Bronchial epithelial cell (primary cell): ENCODE data around the gene CC2D2B. TPM values are rescaled to one million over a fixed set of nuclear protein-coding genes. Genes with fewer than 3 reads are reported as not detected.
"Not testable (repeated sequence)": the region's sequence is repeated elsewhere in the genome, so short reads cannot be mapped to it uniquely, and the experiment has no call there.

ENCODE experiments used
- DNase-seq: peaks from one replicate; pipeline ENCODE4 v3.0.0-alpha.2; 2010; ENCODE audit warnings: low read depth
- FAIRE-seq: peaks from 2 replicates; lab custom pipeline; 2011; peaks lifted over from hg19 to GRCh38; lab: Jason Lieb, UNC
- H3K27me3 ChIP-seq: 2 replicates; pipeline ENCODE4 v1.5.1; 2011; ENCODE audit warnings: low read length; ENCODE audit not compliant: control insufficient read depth, insufficient read depth
- H3K36me3 ChIP-seq: 2 replicates; pipeline ENCODE4 v1.5.1; 2011; ENCODE audit warnings: low read length; ENCODE audit not compliant: control insufficient read depth, insufficient read depth
- H3K4me3 ChIP-seq: 2 replicates; pipeline ENCODE4 v1.5.1; 2011; ENCODE audit warnings: mild to moderate bottlenecking, low read depth, low read length, control low read depth
- CTCF ChIP-seq: IDR thresholded peaks from 2 replicates; pipeline ENCODE4 v1.5.1; 2011; ENCODE audit warnings: mild to moderate bottlenecking, moderate library complexity, low read length, control low read depth, inconsistent platforms; ENCODE audit not compliant: insufficient read depth, severe bottlenecking
- total RNA-seq: library from RNA; depleted of rRNA; stranded (reverse); fragments of >200 nt; gene quantifications from 2 replicates; pipeline ENCODE4 v1.2.1, GENCODE V29; 2014

Gene CC2D2B
- total RNA-seq, 1 donor from 2014 or later: not detected

DNA sequence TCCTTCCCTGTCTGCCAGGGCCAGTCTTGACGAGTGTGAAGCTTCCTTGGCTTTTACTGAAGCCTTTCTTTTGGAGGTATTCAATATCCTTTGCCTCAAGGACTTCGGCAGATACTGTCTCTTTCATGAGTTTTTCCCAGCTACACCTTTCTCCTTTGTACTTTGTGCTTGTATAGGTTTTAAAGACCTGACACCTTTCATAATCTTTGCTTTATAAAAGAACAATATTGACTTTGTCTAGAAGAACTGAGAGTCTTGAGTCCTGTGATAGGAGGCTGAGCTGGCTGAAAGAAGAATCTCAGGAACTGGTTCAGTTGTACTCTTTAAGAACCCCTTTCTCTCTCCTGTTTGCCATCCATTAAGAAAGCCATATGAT is 41.3 kb upstream of the CC2D2B start:
- H3K4me3 ChIP-seq: no peak overlapping the region
- H3K36me3 ChIP-seq: no peaks in the 10 kb centered on the region
- no peaks in the 10 kb centered on the region for H3K27me3 ChIP-seq
- peak; percentile 47 for FAIRE-seq
- no peak for DNase-seq
- no peak for TF ChIP-seq CTCF

DNA sequence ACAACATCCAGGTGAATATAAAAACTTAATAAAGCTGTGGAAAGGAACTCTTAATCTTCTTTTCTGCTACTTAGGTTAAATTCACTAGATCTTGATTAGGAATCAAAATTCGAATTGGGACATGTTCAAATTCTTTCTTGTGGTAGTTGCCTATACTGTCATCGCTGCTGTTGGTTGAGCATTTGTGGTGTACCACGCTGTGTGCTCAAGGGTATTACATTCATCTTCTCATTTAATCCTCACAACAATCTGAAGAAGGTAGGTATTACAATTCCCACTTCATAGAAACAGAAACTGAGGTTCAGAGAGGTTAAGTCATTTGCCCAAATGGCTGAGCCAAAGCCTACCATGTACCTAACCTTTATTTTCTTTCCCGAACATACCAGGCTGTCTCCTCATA is 39.9 kb upstream of the CC2D2B start:
- DNase-seq (no peak), FAIRE-seq (no peak)
- Histone ChIP-seq H3K4me3 (no peak overlapping the region), H3K27me3 (no peaks in the 10 kb centered on the region), H3K36me3 (no peaks in the 10 kb centered on the region)
- TF ChIP-seq CTCF: no peak

GRCh38 chr10:95872158-95872711 is 35.5 kb upstream of the CC2D2B start:
- no peak for TF ChIP-seq CTCF
- Histone ChIP-seq H3K27me3 (no peaks in the 10 kb centered on the region), H3K4me3 (no peak overlapping the region), H3K36me3 (peaks cover 1% of the 10 kb centered on the region)
- no peak for DNase-seq
- no peak for FAIRE-seq

DNA sequence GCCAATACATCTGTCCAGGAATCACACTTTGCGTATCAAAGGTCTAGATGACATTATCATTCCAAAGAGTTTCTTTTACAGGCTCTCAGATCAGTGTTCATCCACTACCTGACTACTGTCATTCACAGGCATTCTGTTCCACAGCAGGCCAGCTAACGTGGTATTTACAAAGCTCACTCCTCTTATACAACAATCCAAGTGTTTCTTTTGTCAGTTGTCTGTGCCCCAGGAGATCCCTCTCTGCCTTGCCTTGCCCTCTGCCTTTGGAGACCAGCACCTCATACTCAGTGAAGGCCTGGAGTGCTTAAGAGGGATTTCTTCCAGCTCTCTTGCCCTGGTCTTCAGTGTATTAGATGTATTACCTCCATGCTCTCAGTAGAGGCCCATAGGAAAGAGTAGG is 34.6 kb upstream of the CC2D2B start:
- Histone ChIP-seq H3K4me3 (no peak overlapping the region), H3K36me3 (peaks cover 1% of the 10 kb centered on the region), H3K27me3 (no peaks in the 10 kb centered on the region)
- TF ChIP-seq CTCF: no peak
- FAIRE-seq (no peak), DNase-seq (no peak)

- Histone ChIP-seq H3K4me3 (no peak overlapping the region), H3K27me3 (no peaks in the 10 kb centered on the region), H3K36me3 (peaks cover 1% of the 10 kb centered on the region)
- TF ChIP-seq CTCF: no peak
- no peak for DNase-seq
- FAIRE-seq: no peak
These were observed 34.1 kb upstream of the CC2D2B start for GRCh38 chr10:95873651-95874050.

- not testable (repeated sequence) for H3K36me3 ChIP-seq, H3K27me3 ChIP-seq, DNase-seq, H3K4me3 ChIP-seq, FAIRE-seq
These were observed 33.0 kb upstream of the CC2D2B start for GRCh38 chr10:95874783-95875182.
